ENCODE results near the gene AS3MT. TPM values are rescaled to one million over a fixed set of nuclear protein-coding genes. Genes with fewer than 3 reads are reported as not detected.
"Not testable (repeated sequence)": the region's sequence is repeated elsewhere in the genome, so short reads cannot be mapped to it uniquely, and the experiment has no call there.

The AS3MT gene
- total RNA-seq, 5 donors from 2014 or later (not counting 1 experiment from before 2014, with no cell fraction given), result 0.26 to 1.3 (median 0.50) TPM

GRCh38 chr10:102838276-102838927 is 30.9 kb upstream of the AS3MT start:
- H3K9me3 ChIP-seq; H3K4me3 ChIP-seq (ENCODE audit: control insufficient read depth in 1 of 2, extremely low read depth in 1 of 2, low read length in 1 of 2); H3K36me3 ChIP-seq (ENCODE audit: control insufficient read depth in 2 of 2, extremely low read depth in 1 of 2, insufficient read depth in 1 of 2, low read length in 1 of 2); CTCF ChIA-PET; H3K4me3 Mint-ChIP-seq; H3K4me1 ChIP-seq (ENCODE audit: control insufficient read depth in 1 of 2, extremely low read depth in 1 of 2, insufficient read depth in 2 of 2, low read length in 2 of 2); H3K27ac Mint-ChIP-seq; H3K36me3 Mint-ChIP-seq; DNase-seq; H3K4me1 Mint-ChIP-seq; ATAC-seq (replicated peaks in 1 of 4); H3K27ac ChIP-seq (ENCODE audit: low read length); POLR2A ChIA-PET: not testable (repeated sequence)
- peaks cover 12 to 13% of the 10 kb centered on the region in 2 donors for H3K27me3 Mint-ChIP-seq
- H3K9me3 Mint-ChIP-seq, result peaks cover 4 to 15% (median 11%) of the 10 kb centered on the region in 3 donors
- H3K27me3 ChIP-seq (replicated peaks in 1 of 2; ENCODE audit: control insufficient read depth in 2 of 2, extremely low read depth in 1 of 2, insufficient read depth in 2 of 2, low read length in 1 of 2), result peaks cover 0 to 26% of the 10 kb centered on the region in 2 experiments
- 85% methylated on average over 6 of the region's 9 CpGs for WGBS (ENCODE audit: insufficient coverage)

GRCh38 chr10:102841827-102842345 is 27.4 kb upstream of the AS3MT start:
- CTCF ChIA-PET, result no interaction called here
- H3K9me3 ChIP-seq, result no peaks in the 10 kb centered on the region
- DNase-seq (no peak), ATAC-seq (replicated peaks in 1 of 4) (no peak)
- H3K4me3 ChIP-seq (ENCODE audit: control insufficient read depth in 1 of 2, extremely low read depth in 1 of 2, low read length in 1 of 2), result no peak overlapping the region
- WGBS (ENCODE audit: insufficient coverage), result 78% methylated on average over 5 of the region's 11 CpGs
- POLR2A ChIA-PET, result no interaction called here
- no peak overlapping the region for H3K4me3 Mint-ChIP-seq
- peaks cover 4% of the 10 kb centered on the region for H3K36me3 Mint-ChIP-seq
- H3K4me1 Mint-ChIP-seq, result no peaks in the 10 kb centered on the region
- no peaks in the 10 kb centered on the region for H3K36me3 ChIP-seq (ENCODE audit: control insufficient read depth in 2 of 2, extremely low read depth in 1 of 2, insufficient read depth in 1 of 2, low read length in 1 of 2)
- peaks cover 4 to 15% (median 11%) of the 10 kb centered on the region in 3 donors for H3K9me3 Mint-ChIP-seq
- peaks cover 0 to 8% of the 10 kb centered on the region in 2 experiments for H3K27me3 ChIP-seq (replicated peaks in 1 of 2; ENCODE audit: control insufficient read depth in 2 of 2, extremely low read depth in 1 of 2, insufficient read depth in 2 of 2, low read length in 1 of 2)
- peaks cover 12 to 13% of the 10 kb centered on the region in 2 donors for H3K27me3 Mint-ChIP-seq
- H3K4me1 ChIP-seq (ENCODE audit: control insufficient read depth in 1 of 2, extremely low read depth in 1 of 2, insufficient read depth in 2 of 2, low read length in 2 of 2), result no peaks in the 10 kb centered on the region
- no peak overlapping the region for H3K27ac ChIP-seq (ENCODE audit: low read length)
- H3K27ac Mint-ChIP-seq, result no peak overlapping the region

- H3K36me3 ChIP-seq (ENCODE audit: control insufficient read depth in 2 of 2, extremely low read depth in 1 of 2, insufficient read depth in 1 of 2, low read length in 1 of 2); H3K9me3 Mint-ChIP-seq; H3K27ac Mint-ChIP-seq; POLR2A ChIA-PET; H3K9me3 ChIP-seq; H3K27me3 ChIP-seq (replicated peaks in 1 of 2; ENCODE audit: control insufficient read depth in 2 of 2, extremely low read depth in 1 of 2, insufficient read depth in 2 of 2, low read length in 1 of 2); H3K4me3 ChIP-seq (ENCODE audit: control insufficient read depth in 1 of 2, extremely low read depth in 1 of 2, low read length in 1 of 2); CTCF ChIA-PET; H3K36me3 Mint-ChIP-seq; ATAC-seq (replicated peaks in 1 of 4); H3K4me1 ChIP-seq (ENCODE audit: control insufficient read depth in 1 of 2, extremely low read depth in 1 of 2, insufficient read depth in 2 of 2, low read length in 2 of 2); H3K27ac ChIP-seq (ENCODE audit: low read length); H3K4me3 Mint-ChIP-seq; H3K4me1 Mint-ChIP-seq; DNase-seq: not testable (repeated sequence)
- 75% methylated on average over 6 of the region's 8 CpGs for WGBS (ENCODE audit: insufficient coverage)
- H3K27me3 Mint-ChIP-seq, result peaks cover 3 to 12% of the 10 kb centered on the region in 2 donors
Observed at GRCh38 chr10:102843139-102843538, 26.1 kb upstream of the AS3MT start.

- H3K27ac ChIP-seq (ENCODE audit: low read length); H3K36me3 ChIP-seq (ENCODE audit: control insufficient read depth in 2 of 2, extremely low read depth in 1 of 2, insufficient read depth in 1 of 2, low read length in 1 of 2); H3K27me3 ChIP-seq (replicated peaks in 1 of 2; ENCODE audit: control insufficient read depth in 2 of 2, extremely low read depth in 1 of 2, insufficient read depth in 2 of 2, low read length in 1 of 2); H3K9me3 ChIP-seq; H3K36me3 Mint-ChIP-seq; DNase-seq; H3K4me1 ChIP-seq (ENCODE audit: control insufficient read depth in 1 of 2, extremely low read depth in 1 of 2, insufficient read depth in 2 of 2, low read length in 2 of 2); H3K27ac Mint-ChIP-seq; POLR2A ChIA-PET; H3K9me3 Mint-ChIP-seq; ATAC-seq (replicated peaks in 1 of 4); H3K4me3 Mint-ChIP-seq; H3K27me3 Mint-ChIP-seq; H3K4me1 Mint-ChIP-seq; H3K4me3 ChIP-seq (ENCODE audit: control insufficient read depth in 1 of 2, extremely low read depth in 1 of 2, low read length in 1 of 2): not testable (repeated sequence)
- CTCF ChIA-PET, result interaction anchor here in 1 of 2 donors (0.6 kb wide), 1 partner anchor 466 kb away, joined by 4 read pairs; no protein-coding TSS in a partner anchor
- WGBS (ENCODE audit: insufficient coverage), result 100% methylated on average over 3 of the region's 6 CpGs
Observed at GRCh38 chr10:102844190-102844776, 25.0 kb upstream of the AS3MT start.

GRCh38 chr10:102845352-102845902 is 23.8 kb upstream of the AS3MT start:
- 65% methylated on average over 8 of the region's 9 CpGs for WGBS (ENCODE audit: insufficient coverage)
- no peak overlapping the region for H3K4me3 ChIP-seq (ENCODE audit: control insufficient read depth in 1 of 2, extremely low read depth in 1 of 2, low read length in 1 of 2)
- ChIA-PET CTCF (no interaction called here), POLR2A (no interaction called here)
- Mint-ChIP-seq H3K36me3 (no peaks in the 10 kb centered on the region), H3K4me3 (no peak overlapping the region), H3K27ac (no peak overlapping the region), H3K4me1 (no peaks in the 10 kb centered on the region), H3K27me3 (peaks cover 3 to 4% of the 10 kb centered on the region in 2 donors), H3K9me3 (no peaks in the 10 kb centered on the region)
- ATAC-seq (replicated peaks in 1 of 4), result no peak
- no peak for DNase-seq
- no peaks in the 10 kb centered on the region for H3K36me3 ChIP-seq (ENCODE audit: control insufficient read depth in 2 of 2, extremely low read depth in 1 of 2, insufficient read depth in 1 of 2, low read length in 1 of 2)
- no peaks in the 10 kb centered on the region for H3K4me1 ChIP-seq (ENCODE audit: control insufficient read depth in 1 of 2, extremely low read depth in 1 of 2, insufficient read depth in 2 of 2, low read length in 2 of 2)
- H3K27ac ChIP-seq (ENCODE audit: low read length), result no peak overlapping the region
- no peaks in the 10 kb centered on the region for H3K9me3 ChIP-seq
- no peaks in the 10 kb centered on the region for H3K27me3 ChIP-seq (replicated peaks in 1 of 2; ENCODE audit: control insufficient read depth in 2 of 2, extremely low read depth in 1 of 2, insufficient read depth in 2 of 2, low read length in 1 of 2)

GRCh38 chr10:102850025-102850518 is 19.2 kb upstream of the AS3MT start:
- H3K4me1 ChIP-seq (ENCODE audit: control insufficient read depth in 1 of 2, extremely low read depth in 1 of 2, insufficient read depth in 2 of 2, low read length in 2 of 2), result peaks cover 0 to 5% of the 10 kb centered on the region in 2 experiments
- H3K4me3 Mint-ChIP-seq, result no peak overlapping the region
- WGBS (ENCODE audit: insufficient coverage), result 100% methylated on average over 3 of the region's 9 CpGs
- no peak overlapping the region for H3K4me3 ChIP-seq (ENCODE audit: control insufficient read depth in 1 of 2, extremely low read depth in 1 of 2, low read length in 1 of 2)
- no peaks in the 10 kb centered on the region for H3K36me3 ChIP-seq (ENCODE audit: control insufficient read depth in 2 of 2, extremely low read depth in 1 of 2, insufficient read depth in 1 of 2, low read length in 1 of 2)
- H3K36me3 Mint-ChIP-seq, result no peaks in the 10 kb centered on the region
- H3K27ac ChIP-seq (ENCODE audit: low read length), result no peak overlapping the region
- H3K9me3 Mint-ChIP-seq, result no peaks in the 10 kb centered on the region
- no peaks in the 10 kb centered on the region for H3K27me3 Mint-ChIP-seq
- ChIA-PET POLR2A (no interaction called here), CTCF (no interaction called here)
- H3K27ac Mint-ChIP-seq, result no peak overlapping the region
- no peaks in the 10 kb centered on the region for H3K9me3 ChIP-seq
- peaks cover 6 to 9% (median 7%) of the 10 kb centered on the region in 3 donors for H3K4me1 Mint-ChIP-seq
- no peak for DNase-seq
- ATAC-seq (replicated peaks in 1 of 4), result no peak
- no peaks in the 10 kb centered on the region for H3K27me3 ChIP-seq (replicated peaks in 1 of 2; ENCODE audit: control insufficient read depth in 2 of 2, extremely low read depth in 1 of 2, insufficient read depth in 2 of 2, low read length in 1 of 2)

Data from T-cell (primary cell).